HepG2 (cell line): Measurements from ENCODE around the gene MRPS10. TPM values are rescaled to one million over a fixed set of nuclear protein-coding genes. Genes with fewer than 3 reads are reported as not detected.

Experiments
- ATF7-NPFF ChIP-seq: sonication (generic); formaldehyde crosslinking; IDR thresholded peaks from 2 replicates; pipeline ENCODE4 v1.8.1; 2023; ENCODE audit warnings: mild to moderate bottlenecking, low read depth, missing genetic modification reagents, moderate library complexity
- FOXK2 ChIP-seq: fragments of 450-650 bp; IDR thresholded peaks from 2 replicates; pipeline ENCODE4 v1.6.1; 2016
- GABPA ChIP-seq, 2 experiments: IDR thresholded peaks; 2 replicates each; pipeline ENCODE4 v1.6.1; 2011 to 2016; ENCODE audit warnings: low read depth in 2 of 2, low read length in 1 of 2, missing biosample characterization in 1 of 2, missing genetic modification characterization in 1 of 2
- RXRB ChIP-seq: IDR thresholded peaks from 2 replicates; pipeline ENCODE4 v1.6.1; 2016; ENCODE audit warnings: borderline replicate concordance, missing genetic modification reagents, missing compliant biosample characterization
- SMAD3 ChIP-seq: sonication (generic); formaldehyde crosslinking; IDR thresholded peaks from 2 replicates; pipeline ENCODE4 v1.4.0; 2020; ENCODE audit warnings: missing genetic modification reagents
- SP5 ChIP-seq: IDR thresholded peaks from 2 replicates; pipeline ENCODE4 v1.6.1; 2016; ENCODE audit warnings: low read depth, borderline replicate concordance
- TARDBP ChIP-seq: sonication (generic); formaldehyde crosslinking; IDR thresholded peaks from 2 replicates; pipeline ENCODE4 v1.8.0; 2022; ENCODE audit warnings: mild to moderate bottlenecking, missing genetic modification reagents
- ZEB1 ChIP-seq: IDR thresholded peaks from 2 replicates; pipeline ENCODE4 v1.6.1; 2012; ENCODE audit warnings: mild to moderate bottlenecking, low read depth, inconsistent platforms; ENCODE audit not compliant: insufficient replicate concordance
- ZNF3 ChIP-seq: IDR thresholded peaks from 2 replicates; pipeline ENCODE4 v1.7.0; 2017; ENCODE audit warnings: inconsistent platforms
- polyA plus RNA-seq, 8 experiments: library from polyadenylated mRNA; depleted of rRNA in 3 of 8; stranded (reverse) in 7 of 8; unstranded in 1 of 8; fragments of >200 nt; fragmentation: Illumina TruSeq in 4 of 8; extraction: Trizol in 4 of 8; gene quantifications; 2 replicates each; pipeline versions ENCODE4 v1.2.1 to v1.2.3, GENCODE V29; 2011 to 2016; ENCODE audit warnings: low read depth in 4 of 8, missing spikeins in 1 of 8, mixed read lengths in 1 of 8; ENCODE audit not compliant: insufficient read depth in 1 of 8
- total RNA-seq, 5 experiments: library from RNA; depleted of rRNA; stranded (reverse); fragments of >200 nt; fragmentation: Illumina TruSeq; extraction: Trizol; gene quantifications; 2 replicates each; pipeline ENCODE4 v1.2.3, GENCODE V29; 2016; ENCODE audit warnings: low read depth in 1 of 5
- TF ChIP-seq, protein P1 (sequence below): sonication (generic); formaldehyde crosslinking; IDR thresholded peaks from 2 replicates; pipeline ENCODE4 v1.5.0; 2020; ENCODE audit warnings: mild to moderate bottlenecking, missing genetic modification reagents, moderate library complexity
- TF ChIP-seq, protein P2 (sequence below): IDR thresholded peaks from 2 replicates; pipeline ENCODE4 v1.6.1; 2016; ENCODE audit warnings: mild to moderate bottlenecking
- TF ChIP-seq, protein P3 (sequence below), 2 experiments: sonication (generic) in 1 of 2; formaldehyde crosslinking in 1 of 2; IDR thresholded peaks; 2 replicates each; pipeline versions ENCODE4 v1.6.1 to v1.9.0; 2014 to 2022; ENCODE audit warnings: antibody characterized with exemption in 1 of 2, borderline replicate concordance in 1 of 2, inconsistent platforms in 1 of 2, low read depth in 1 of 2, missing genetic modification reagents in 1 of 2
- TF ChIP-seq, protein P4 (sequence below), 2 experiments: sonication (generic) in 1 of 2; formaldehyde crosslinking in 1 of 2; IDR thresholded peaks; 2 replicates each; pipeline versions ENCODE4 v1.4.0 to v1.6.1; 2016 to 2020; ENCODE audit warnings: borderline replicate concordance in 1 of 2, low read depth in 1 of 2, mild to moderate bottlenecking in 1 of 2, missing genetic modification reagents in 1 of 2

MRPS10 gene
- total and polyA plus RNA-seq, 2 of the 13 experiments (the other 11 are each of a cell fraction or from before 2014, with no cell fraction given): 31.7 to 54.6 TPM

DNA sequence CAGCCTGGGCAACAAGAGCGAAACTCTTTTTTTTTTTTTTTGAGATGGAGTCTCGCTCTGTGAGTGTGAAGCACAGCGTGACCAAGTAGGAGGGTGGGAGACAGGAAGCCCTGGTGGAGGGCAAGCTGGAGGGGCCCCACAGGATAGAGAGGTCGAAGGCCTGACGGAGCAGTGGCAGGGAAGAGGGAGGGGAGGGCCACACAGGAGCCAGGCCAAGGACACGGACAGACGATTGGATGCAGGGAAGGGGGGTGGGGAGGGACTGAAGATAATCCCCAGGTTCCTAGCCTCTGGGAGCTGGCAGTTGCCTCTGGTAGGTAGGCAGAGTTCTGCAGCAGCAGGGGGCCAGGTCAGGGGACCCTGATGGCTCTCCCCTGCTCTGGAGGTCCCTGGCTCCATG is 55.3 kb downstream of the MRPS10 start (continued):
- TF ChIP-seq, protein P1, sequence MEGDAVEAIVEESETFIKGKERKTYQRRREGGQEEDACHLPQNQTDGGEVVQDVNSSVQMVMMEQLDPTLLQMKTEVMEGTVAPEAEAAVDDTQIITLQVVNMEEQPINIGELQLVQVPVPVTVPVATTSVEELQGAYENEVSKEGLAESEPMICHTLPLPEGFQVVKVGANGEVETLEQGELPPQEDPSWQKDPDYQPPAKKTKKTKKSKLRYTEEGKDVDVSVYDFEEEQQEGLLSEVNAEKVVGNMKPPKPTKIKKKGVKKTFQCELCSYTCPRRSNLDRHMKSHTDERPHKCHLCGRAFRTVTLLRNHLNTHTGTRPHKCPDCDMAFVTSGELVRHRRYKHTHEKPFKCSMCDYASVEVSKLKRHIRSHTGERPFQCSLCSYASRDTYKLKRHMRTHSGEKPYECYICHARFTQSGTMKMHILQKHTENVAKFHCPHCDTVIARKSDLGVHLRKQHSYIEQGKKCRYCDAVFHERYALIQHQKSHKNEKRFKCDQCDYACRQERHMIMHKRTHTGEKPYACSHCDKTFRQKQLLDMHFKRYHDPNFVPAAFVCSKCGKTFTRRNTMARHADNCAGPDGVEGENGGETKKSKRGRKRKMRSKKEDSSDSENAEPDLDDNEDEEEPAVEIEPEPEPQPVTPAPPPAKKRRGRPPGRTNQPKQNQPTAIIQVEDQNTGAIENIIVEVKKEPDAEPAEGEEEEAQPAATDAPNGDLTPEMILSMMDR: peak; percentile 8; the same call in 1 of the 2 replicates
- TF ChIP-seq, protein P2, sequence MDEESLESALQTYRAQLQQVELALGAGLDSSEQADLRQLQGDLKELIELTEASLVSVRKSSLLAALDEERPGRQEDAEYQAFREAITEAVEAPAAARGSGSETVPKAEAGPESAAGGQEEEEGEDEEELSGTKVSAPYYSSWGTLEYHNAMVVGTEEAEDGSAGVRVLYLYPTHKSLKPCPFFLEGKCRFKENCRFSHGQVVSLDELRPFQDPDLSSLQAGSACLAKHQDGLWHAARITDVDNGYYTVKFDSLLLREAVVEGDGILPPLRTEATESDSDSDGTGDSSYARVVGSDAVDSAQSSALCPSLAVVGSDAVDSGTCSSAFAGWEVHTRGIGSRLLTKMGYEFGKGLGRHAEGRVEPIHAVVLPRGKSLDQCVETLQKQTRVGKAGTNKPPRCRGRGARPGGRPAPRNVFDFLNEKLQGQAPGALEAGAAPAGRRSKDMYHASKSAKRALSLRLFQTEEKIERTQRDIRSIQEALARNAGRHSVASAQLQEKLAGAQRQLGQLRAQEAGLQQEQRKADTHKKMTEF (CRISPR knock-in tag): no peak
- TF ChIP-seq ZNF3 (CRISPR knock-in tag): no peak
- TF ChIP-seq, protein P3, sequence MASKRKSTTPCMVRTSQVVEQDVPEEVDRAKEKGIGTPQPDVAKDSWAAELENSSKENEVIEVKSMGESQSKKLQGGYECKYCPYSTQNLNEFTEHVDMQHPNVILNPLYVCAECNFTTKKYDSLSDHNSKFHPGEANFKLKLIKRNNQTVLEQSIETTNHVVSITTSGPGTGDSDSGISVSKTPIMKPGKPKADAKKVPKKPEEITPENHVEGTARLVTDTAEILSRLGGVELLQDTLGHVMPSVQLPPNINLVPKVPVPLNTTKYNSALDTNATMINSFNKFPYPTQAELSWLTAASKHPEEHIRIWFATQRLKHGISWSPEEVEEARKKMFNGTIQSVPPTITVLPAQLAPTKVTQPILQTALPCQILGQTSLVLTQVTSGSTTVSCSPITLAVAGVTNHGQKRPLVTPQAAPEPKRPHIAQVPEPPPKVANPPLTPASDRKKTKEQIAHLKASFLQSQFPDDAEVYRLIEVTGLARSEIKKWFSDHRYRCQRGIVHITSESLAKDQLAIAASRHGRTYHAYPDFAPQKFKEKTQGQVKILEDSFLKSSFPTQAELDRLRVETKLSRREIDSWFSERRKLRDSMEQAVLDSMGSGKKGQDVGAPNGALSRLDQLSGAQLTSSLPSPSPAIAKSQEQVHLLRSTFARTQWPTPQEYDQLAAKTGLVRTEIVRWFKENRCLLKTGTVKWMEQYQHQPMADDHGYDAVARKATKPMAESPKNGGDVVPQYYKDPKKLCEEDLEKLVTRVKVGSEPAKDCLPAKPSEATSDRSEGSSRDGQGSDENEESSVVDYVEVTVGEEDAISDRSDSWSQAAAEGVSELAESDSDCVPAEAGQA (IDR thresholded peaks at IDR 0.05; ENCODE audit: low read depth): no peak
- TF ChIP-seq, protein P3 (CRISPR knock-in tag; IDR thresholded peaks at IDR 0.05; ENCODE audit: borderline replicate concordance): no peak
- no peak for TF ChIP-seq ZEB1
- TF ChIP-seq RXRB (CRISPR knock-in tag): 0 out of 2 replicates have a peak, but pooled peaks have one; percentile 31
- TF ChIP-seq SMAD3 (CRISPR knock-in tag): no peak
- peak; percentile 25; the same call in 1 of the 2 replicates for TF ChIP-seq SP5 (CRISPR knock-in tag)
- TF ChIP-seq, protein P4, sequence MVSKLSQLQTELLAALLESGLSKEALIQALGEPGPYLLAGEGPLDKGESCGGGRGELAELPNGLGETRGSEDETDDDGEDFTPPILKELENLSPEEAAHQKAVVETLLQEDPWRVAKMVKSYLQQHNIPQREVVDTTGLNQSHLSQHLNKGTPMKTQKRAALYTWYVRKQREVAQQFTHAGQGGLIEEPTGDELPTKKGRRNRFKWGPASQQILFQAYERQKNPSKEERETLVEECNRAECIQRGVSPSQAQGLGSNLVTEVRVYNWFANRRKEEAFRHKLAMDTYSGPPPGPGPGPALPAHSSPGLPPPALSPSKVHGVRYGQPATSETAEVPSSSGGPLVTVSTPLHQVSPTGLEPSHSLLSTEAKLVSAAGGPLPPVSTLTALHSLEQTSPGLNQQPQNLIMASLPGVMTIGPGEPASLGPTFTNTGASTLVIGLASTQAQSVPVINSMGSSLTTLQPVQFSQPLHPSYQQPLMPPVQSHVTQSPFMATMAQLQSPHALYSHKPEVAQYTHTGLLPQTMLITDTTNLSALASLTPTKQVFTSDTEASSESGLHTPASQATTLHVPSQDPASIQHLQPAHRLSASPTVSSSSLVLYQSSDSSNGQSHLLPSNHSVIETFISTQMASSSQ (IDR thresholded peaks at IDR 0.05; ENCODE audit: low read depth): no peak
- TF ChIP-seq, protein P4 (CRISPR knock-in tag; IDR thresholded peaks at IDR 0.05; ENCODE audit: borderline replicate concordance): no peak
- TF ChIP-seq ATF7-NPFF (CRISPR knock-in tag): 0 out of 2 replicates have a peak, but pooled peaks have one; percentile 27
- no peak for TF ChIP-seq TARDBP (CRISPR knock-in tag)
- TF ChIP-seq FOXK2: no peak
- no peak for TF ChIP-seq GABPA (IDR thresholded peaks at IDR 0.05; ENCODE audit: low read depth, low read length)
- no peak for TF ChIP-seq GABPA (CRISPR knock-in tag; IDR thresholded peaks at IDR 0.05; ENCODE audit: low read depth)
